ENCODE data around the gene PPARA.

DNA sequence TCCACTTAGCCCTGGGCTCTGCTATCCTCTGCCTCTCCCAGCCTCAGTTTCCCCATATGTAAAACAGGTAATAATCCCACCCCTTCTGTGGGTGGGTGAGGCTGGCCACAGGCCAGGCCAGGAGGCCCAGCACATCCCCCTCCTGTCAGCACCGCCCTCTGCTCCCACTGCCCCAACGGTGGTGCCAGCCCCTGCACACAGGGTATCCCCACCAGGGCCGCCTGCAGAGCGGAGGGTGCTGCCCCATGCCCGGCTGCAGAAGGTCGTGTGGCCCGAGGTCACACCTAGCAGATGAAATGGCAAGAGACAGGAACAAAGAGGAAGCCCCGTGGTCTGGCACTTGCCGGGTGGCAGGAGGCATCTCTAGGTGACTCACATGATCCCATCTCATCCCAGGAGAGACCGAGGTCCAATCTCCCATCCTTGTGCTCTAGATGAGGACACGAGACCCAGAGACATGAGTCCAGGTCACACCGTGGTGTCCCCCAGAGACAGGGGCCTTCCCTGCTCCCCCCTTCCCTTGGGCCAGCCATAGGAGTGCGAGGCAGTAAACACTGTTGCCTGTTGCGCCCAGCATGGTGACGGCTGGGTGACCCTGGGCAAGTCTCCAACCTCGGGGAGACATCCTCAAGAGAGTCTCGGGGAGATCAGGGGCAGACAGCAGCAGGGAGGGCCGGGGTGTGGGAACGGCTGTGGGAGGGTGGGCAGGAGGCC, 27.2 kb upstream of the PPARA start:
- TF ChIP-seq, protein P1, sequence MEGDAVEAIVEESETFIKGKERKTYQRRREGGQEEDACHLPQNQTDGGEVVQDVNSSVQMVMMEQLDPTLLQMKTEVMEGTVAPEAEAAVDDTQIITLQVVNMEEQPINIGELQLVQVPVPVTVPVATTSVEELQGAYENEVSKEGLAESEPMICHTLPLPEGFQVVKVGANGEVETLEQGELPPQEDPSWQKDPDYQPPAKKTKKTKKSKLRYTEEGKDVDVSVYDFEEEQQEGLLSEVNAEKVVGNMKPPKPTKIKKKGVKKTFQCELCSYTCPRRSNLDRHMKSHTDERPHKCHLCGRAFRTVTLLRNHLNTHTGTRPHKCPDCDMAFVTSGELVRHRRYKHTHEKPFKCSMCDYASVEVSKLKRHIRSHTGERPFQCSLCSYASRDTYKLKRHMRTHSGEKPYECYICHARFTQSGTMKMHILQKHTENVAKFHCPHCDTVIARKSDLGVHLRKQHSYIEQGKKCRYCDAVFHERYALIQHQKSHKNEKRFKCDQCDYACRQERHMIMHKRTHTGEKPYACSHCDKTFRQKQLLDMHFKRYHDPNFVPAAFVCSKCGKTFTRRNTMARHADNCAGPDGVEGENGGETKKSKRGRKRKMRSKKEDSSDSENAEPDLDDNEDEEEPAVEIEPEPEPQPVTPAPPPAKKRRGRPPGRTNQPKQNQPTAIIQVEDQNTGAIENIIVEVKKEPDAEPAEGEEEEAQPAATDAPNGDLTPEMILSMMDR (IDR thresholded peaks at IDR 0.05): no peak
- TF ChIP-seq POLR2A (IDR thresholded peaks at IDR 0.05): no peak
